Neural progenitor cell (in vitro differentiated cells): ENCODE results near the gene SLC27A4. TPM values are rescaled to one million over a fixed set of nuclear protein-coding genes. Genes with fewer than 3 reads are reported as not detected.
"Not testable (repeated sequence)": the region's sequence is repeated elsewhere in the genome, so short reads cannot be mapped to it uniquely, and the experiment has no call there.

Source experiments
- DNase-seq: peaks from one replicate; pipeline ENCODE4 v3.0.0-alpha.2; 2016; ENCODE audit warnings: low spot score
- H2AFZ ChIP-seq: fragments of 200-600 bp; sonication (generic); replicated peaks from 2 replicates; pipeline ENCODE4 v1.6.1; 2016; ENCODE audit warnings: antibody characterized with exemption
- H3F3A ChIP-seq: fragments of 200-600 bp; sonication (generic); 2 replicates; pipeline ENCODE4 v1.6.1; 2016; ENCODE audit warnings: antibody characterized with exemption, low read depth
- H3K27ac ChIP-seq: fragments of 200-600 bp; sonication (generic); 2 replicates; pipeline ENCODE4 v1.5.1; 2016; ENCODE audit warnings: mild to moderate bottlenecking
- H3K27me3 ChIP-seq: fragments of 200-600 bp; sonication (generic); 2 replicates; pipeline ENCODE4 v1.6.1; 2016; ENCODE audit warnings: mild to moderate bottlenecking, moderate library complexity
- H3K36me3 ChIP-seq: fragments of 200-600 bp; sonication (generic); 2 replicates; pipeline ENCODE4 v1.5.1; 2016
- H3K4me1 ChIP-seq: fragments of 200-600 bp; sonication (generic); 2 replicates; pipeline ENCODE4 v1.6.1; 2016; ENCODE audit warnings: mixed run types
- H3K4me2 ChIP-seq: fragments of 200-600 bp; sonication (generic); 2 replicates; pipeline ENCODE4 v1.6.1; 2016
- H3K4me3 ChIP-seq: fragments of 200-600 bp; sonication (generic); 2 replicates; pipeline ENCODE4 v1.5.1; 2016
- H3K79me2 ChIP-seq: fragments of 200-600 bp; sonication (generic); 2 replicates; pipeline ENCODE4 v1.6.1; 2016; ENCODE audit warnings: low read depth
- H3K9ac ChIP-seq: fragments of 200-600 bp; sonication (generic); 2 replicates; pipeline ENCODE4 v1.6.1; 2016
- H3K9me3 ChIP-seq: fragments of 200-600 bp; sonication (generic); 2 replicates; pipeline ENCODE4 v1.5.1; 2016; ENCODE audit warnings: low read depth
- H4K20me1 ChIP-seq: fragments of 200-600 bp; sonication (generic); 2 replicates; pipeline ENCODE4 v1.6.1; 2016; ENCODE audit warnings: low read depth
- H3K27ac Mint-ChIP-seq: 3 replicates; pipeline ENCODE4 v1.8.0; 2021; ENCODE audit warnings: mixed read lengths
- H3K27me3 Mint-ChIP-seq: 2 replicates; pipeline ENCODE4 v1.8.0; 2022; ENCODE audit warnings: low read depth, mild to moderate bottlenecking, inconsistent platforms, moderate library complexity, mixed read lengths; ENCODE audit not compliant: insufficient read depth
- H3K36me3 Mint-ChIP-seq: 3 replicates; pipeline ENCODE4 v1.8.0; 2021; ENCODE audit warnings: mixed read lengths
- H3K4me1 Mint-ChIP-seq: 3 replicates; pipeline ENCODE4 v1.8.0; 2021; ENCODE audit warnings: mixed read lengths
- H3K4me3 Mint-ChIP-seq: 3 replicates; pipeline ENCODE4 v1.8.0; 2021; ENCODE audit warnings: mild to moderate bottlenecking, moderate library complexity, mixed read lengths
- H3K9me3 Mint-ChIP-seq: 3 replicates; pipeline ENCODE4 v1.8.0; 2020; ENCODE audit warnings: mixed read lengths
- CTCF ChIP-seq: fragments of 200-600 bp; sonication (generic); IDR thresholded peaks from 2 replicates; pipeline ENCODE4 v1.5.1; 2017; ENCODE audit warnings: antibody characterized with exemption, mild to moderate bottlenecking
- EZH2 ChIP-seq: fragments of 200-600 bp; sonication (generic); IDR thresholded peaks from 2 replicates; pipeline ENCODE4 v1.6.1; 2017; ENCODE audit warnings: antibody characterized with exemption, mild to moderate bottlenecking, moderate library complexity
- EZH2phosphoT487 ChIP-seq: fragments of 200-600 bp; sonication (generic); IDR thresholded peaks from 2 replicates; pipeline ENCODE4 v1.6.1; 2017; ENCODE audit warnings: antibody characterized with exemption
- total RNA-seq: library from RNA; depleted of rRNA; stranded (reverse); fragments of >200 nt; gene quantifications from 2 replicates; pipeline ENCODE4 v1.2.3, GENCODE V29; 2015; ENCODE audit warnings: low replicate concordance

Gene SLC27A4
- total RNA-seq, 1 donor from 2014 or later = 4.4 TPM

DNA sequence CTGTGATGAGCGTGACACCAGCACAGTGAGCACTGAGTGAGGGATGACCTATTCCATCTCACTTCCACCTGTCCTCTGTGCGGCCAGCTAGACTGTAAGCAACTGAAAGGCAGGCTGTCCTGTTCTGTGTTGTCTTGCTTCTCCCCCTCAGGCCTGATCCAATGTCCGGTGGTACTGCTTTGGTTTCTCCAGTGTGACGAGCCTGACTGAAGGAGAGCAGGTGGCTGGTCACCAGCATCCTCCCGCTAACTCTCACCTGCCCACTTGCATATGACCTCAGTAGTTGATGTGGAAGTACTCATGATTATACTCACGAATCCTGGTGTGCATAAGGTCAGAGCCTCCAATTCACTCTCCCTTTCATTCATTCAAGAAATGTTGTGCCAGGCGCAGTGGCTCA lies 2.4 kb upstream of the SLC27A4 start:
- H3K4me3 ChIP-seq = no peak overlapping the region
- no peaks in the 10 kb centered on the region for H3K79me2 ChIP-seq
- TF ChIP-seq EZH2 (no peak), CTCF (no peak), EZH2phosphoT487 (no peak)
- H3K36me3 Mint-ChIP-seq = peaks cover 5% of the 10 kb centered on the region
- no peak for DNase-seq
- H4K20me1 ChIP-seq = peaks cover 18% of the 10 kb centered on the region
- no peaks in the 10 kb centered on the region for H3K36me3 ChIP-seq
- peak overlapping the region; percentile 69 for H3K27ac Mint-ChIP-seq
- no peak overlapping the region for H3K9ac ChIP-seq
- H2AFZ ChIP-seq = no peak overlapping the region
- no peak overlapping the region for H3K4me2 ChIP-seq
- peak overlapping the region; percentile 48 for H3K4me3 Mint-ChIP-seq
- peaks cover 5% of the 10 kb centered on the region for H3K4me1 Mint-ChIP-seq
- no peaks in the 10 kb centered on the region for H3K9me3 Mint-ChIP-seq
- H3F3A ChIP-seq = peaks cover 16% of the 10 kb centered on the region
- no peak overlapping the region for H3K27ac ChIP-seq
- peaks cover 2% of the 10 kb centered on the region for H3K27me3 Mint-ChIP-seq
- H3K4me1 ChIP-seq = no peaks in the 10 kb centered on the region
- H3K9me3 ChIP-seq = no peaks in the 10 kb centered on the region
- H3K27me3 ChIP-seq = peaks cover 9% of the 10 kb centered on the region

DNA sequence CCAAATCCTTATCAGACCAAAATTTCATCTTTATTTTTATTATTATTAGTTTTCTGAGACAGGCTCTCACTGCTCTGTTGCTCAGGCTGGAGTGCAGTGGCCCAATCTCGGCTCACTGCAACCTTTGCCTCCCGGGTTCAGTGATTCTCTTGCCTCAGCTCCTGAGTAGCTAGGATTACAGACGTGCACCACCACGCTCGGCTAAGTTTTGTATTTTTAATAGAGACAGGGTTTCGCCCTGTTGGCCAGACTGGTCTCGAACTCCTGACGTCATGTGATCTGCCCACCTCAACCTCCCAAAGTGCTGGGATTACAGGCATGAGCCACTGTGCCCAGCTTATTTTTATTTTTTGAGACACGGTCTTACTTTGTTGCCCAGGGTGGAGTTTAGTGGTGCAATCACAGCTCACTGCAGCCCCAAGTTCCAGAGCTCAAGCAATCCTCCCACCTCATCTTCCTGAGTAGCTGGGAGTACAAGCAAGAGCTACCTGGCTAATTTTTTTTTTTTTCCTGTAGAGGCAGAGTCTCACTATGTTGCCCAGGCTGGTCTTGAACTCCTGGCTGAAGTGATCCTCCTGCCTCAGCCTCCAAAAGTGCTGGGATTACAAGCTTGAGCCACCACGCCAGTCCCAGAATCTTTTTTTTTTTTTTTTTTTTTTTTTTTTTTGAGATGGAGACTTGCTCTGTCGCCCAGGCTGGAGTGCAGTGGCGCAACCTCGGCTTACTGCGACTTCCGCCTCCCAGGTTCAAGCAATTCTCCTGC lies 1.3 kb upstream of the SLC27A4 start:
- not testable (repeated sequence) for H2AFZ ChIP-seq, H3K27me3 Mint-ChIP-seq, H3K4me1 Mint-ChIP-seq, H3K4me1 ChIP-seq, H3K9me3 Mint-ChIP-seq, H3K4me3 ChIP-seq, H3K36me3 ChIP-seq, H3K36me3 Mint-ChIP-seq, H3K27ac ChIP-seq, H3K27ac Mint-ChIP-seq, H3K9me3 ChIP-seq, H3K4me2 ChIP-seq, H3K27me3 ChIP-seq, H3K79me2 ChIP-seq, H3K9ac ChIP-seq, DNase-seq
- H4K20me1 ChIP-seq = peaks cover 18% of the 10 kb centered on the region
- H3K4me3 Mint-ChIP-seq = peak overlapping the region; percentile 88
- peaks cover 16% of the 10 kb centered on the region for H3F3A ChIP-seq

- peaks cover 8% of the 10 kb centered on the region for H3K36me3 Mint-ChIP-seq
- Histone ChIP-seq H4K20me1 (peaks cover 18% of the 10 kb centered on the region), H3K4me2 (peak overlapping the region; percentile 93), H3K36me3 (no peaks in the 10 kb centered on the region), H3F3A (peaks cover 16% of the 10 kb centered on the region), H3K79me2 (no peaks in the 10 kb centered on the region), H3K4me1 (no peaks in the 10 kb centered on the region), H3K27me3 (peaks cover 9% of the 10 kb centered on the region), H3K9ac (no peak overlapping the region), H3K27ac (no peak overlapping the region), H3K9me3 (no peaks in the 10 kb centered on the region), H3K4me3 (peak overlapping the region; percentile 95), H2AFZ (peak overlapping the region; percentile 95)
- H3K27ac Mint-ChIP-seq = peak overlapping the region; percentile 81
- peaks cover 4% of the 10 kb centered on the region for H3K27me3 Mint-ChIP-seq
- TF ChIP-seq EZH2phosphoT487 (no peak), EZH2 (peak; percentile 35), CTCF (no peak)
- peaks cover 5% of the 10 kb centered on the region for H3K4me1 Mint-ChIP-seq
- peak; percentile 48 for DNase-seq
- no peaks in the 10 kb centered on the region for H3K9me3 Mint-ChIP-seq
- peak overlapping the region; percentile 96 for H3K4me3 Mint-ChIP-seq
Measured at GRCh38 chr9:128340691-128341434, 536 bp downstream of the SLC27A4 start.

DNA sequence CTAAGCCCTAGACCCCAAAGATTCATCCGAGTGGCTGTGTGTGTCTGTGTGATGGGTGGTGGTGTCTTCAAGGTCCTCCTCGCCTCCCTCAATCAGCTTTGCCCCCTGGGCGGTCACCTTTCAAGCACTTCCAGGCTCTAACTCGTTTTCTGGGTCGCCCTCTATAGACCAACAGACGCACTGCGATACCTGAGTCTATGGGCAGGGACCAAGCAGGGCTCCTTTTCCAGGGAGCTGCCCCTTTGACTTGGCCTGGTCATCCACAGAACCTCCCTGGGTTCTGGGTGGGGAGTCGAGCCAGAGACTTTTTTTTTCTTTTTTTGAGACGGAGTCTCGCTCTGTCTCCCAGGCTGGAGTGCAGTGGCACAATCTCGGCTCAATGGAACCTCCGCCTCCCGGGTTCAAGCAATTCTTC lies 1.1 kb downstream of the SLC27A4 start:
- Mint-ChIP-seq H3K4me3 (peak overlapping the region; percentile 96), H3K27me3 (peaks cover 4% of the 10 kb centered on the region), H3K4me1 (peaks cover 5% of the 10 kb centered on the region), H3K36me3 (peaks cover 8% of the 10 kb centered on the region), H3K9me3 (no peaks in the 10 kb centered on the region), H3K27ac (peak overlapping the region; percentile 81)
- Histone ChIP-seq H3K4me3 (peak overlapping the region; percentile 95), H3K79me2 (no peaks in the 10 kb centered on the region), H3K9ac (no peak overlapping the region), H3K4me1 (no peaks in the 10 kb centered on the region), H3K27me3 (peaks cover 9% of the 10 kb centered on the region), H3F3A (peaks cover 16% of the 10 kb centered on the region), H3K4me2 (peak overlapping the region; percentile 93), H3K27ac (no peak overlapping the region), H2AFZ (no peak overlapping the region), H4K20me1 (peaks cover 18% of the 10 kb centered on the region), H3K36me3 (no peaks in the 10 kb centered on the region), H3K9me3 (no peaks in the 10 kb centered on the region)
- DNase-seq = peak; percentile 81
- no peak for TF ChIP-seq EZH2
- TF ChIP-seq EZH2phosphoT487 = no peak
- peak; percentile 67 for TF ChIP-seq CTCF
